Endothelial cell (in vitro differentiated cells): ENCODE data around the gene MYH13. TPM values are rescaled to one million over a fixed set of nuclear protein-coding genes. Genes with fewer than 3 reads are reported as not detected.

Source experiments
- DNase-seq: peaks from one replicate; pipeline ENCODE4 v3.0.0; 2021; ENCODE audit warnings: low spot score
- H3K27ac Mint-ChIP-seq: one replicate; pipeline ENCODE4 v1.8.0; 2021; ENCODE audit warnings: mixed read lengths, inconsistent platforms; ENCODE audit not compliant: unreplicated experiment
- H3K27me3 Mint-ChIP-seq: one replicate; pipeline ENCODE4 v1.8.0; 2021; ENCODE audit warnings: mild to moderate bottlenecking, moderate library complexity, mixed read lengths, inconsistent platforms; ENCODE audit not compliant: unreplicated experiment
- H3K36me3 Mint-ChIP-seq: one replicate; pipeline ENCODE4 v1.8.0; 2021; ENCODE audit warnings: mild to moderate bottlenecking, low read depth, mixed read lengths, inconsistent platforms; ENCODE audit not compliant: unreplicated experiment
- H3K4me1 Mint-ChIP-seq: one replicate; pipeline ENCODE4 v1.8.0; 2021; ENCODE audit warnings: mild to moderate bottlenecking, mixed read lengths, inconsistent platforms; ENCODE audit not compliant: unreplicated experiment
- H3K4me3 Mint-ChIP-seq: one replicate; pipeline ENCODE4 v1.8.0; 2021; ENCODE audit warnings: mild to moderate bottlenecking, mixed read lengths, inconsistent platforms; ENCODE audit not compliant: unreplicated experiment
- H3K9me3 Mint-ChIP-seq: one replicate; pipeline ENCODE4 v1.8.0; 2021; ENCODE audit warnings: mixed read lengths, inconsistent platforms; ENCODE audit not compliant: unreplicated experiment
- CTCF ChIP-seq: fragments of 200-600 bp; sonication (generic); IDR thresholded peaks from one replicate; pipeline ENCODE4 v1.5.0; 2021; ENCODE audit warnings: antibody characterized with exemption; ENCODE audit not compliant: unreplicated experiment
- total RNA-seq: library from RNA; stranded (reverse); fragmentation: NEBNext Ultra II Directional; extraction: Animal tissue kit (Norgen Biotek cat#: 25700); gene quantifications from one replicate; pipeline ENCODE4 v1.2.1, GENCODE V29; 2021; ENCODE audit not compliant: unreplicated experiment

MYH13 gene
- total RNA-seq, 1 donor from 2014 or later: 0.05 TPM

- no peak for TF ChIP-seq CTCF
- DNase-seq: no peak
- no peak overlapping the region for H3K4me3 Mint-ChIP-seq
- no peaks in the 10 kb centered on the region for H3K4me1 Mint-ChIP-seq
- H3K36me3 Mint-ChIP-seq: no peaks in the 10 kb centered on the region
- no peak overlapping the region for H3K27ac Mint-ChIP-seq
- H3K9me3 Mint-ChIP-seq: no peaks in the 10 kb centered on the region
- no peaks in the 10 kb centered on the region for H3K27me3 Mint-ChIP-seq
Observed at GRCh38 chr17:10392880-10393279, 20.1 kb upstream of the MYH13 start.

GRCh38 chr17:10385871-10386270 is 13.1 kb upstream of the MYH13 start:
- TF ChIP-seq CTCF: no peak
- peaks cover 6% of the 10 kb centered on the region for H3K4me1 Mint-ChIP-seq
- DNase-seq: no peak
- no peaks in the 10 kb centered on the region for H3K27me3 Mint-ChIP-seq
- no peaks in the 10 kb centered on the region for H3K36me3 Mint-ChIP-seq
- H3K4me3 Mint-ChIP-seq: no peak overlapping the region
- no peak overlapping the region for H3K27ac Mint-ChIP-seq
- H3K9me3 Mint-ChIP-seq: no peaks in the 10 kb centered on the region

GRCh38 chr17:10384175-10384574 is 11.4 kb upstream of the MYH13 start:
- Mint-ChIP-seq H3K9me3 (no peaks in the 10 kb centered on the region), H3K4me3 (no peak overlapping the region), H3K36me3 (no peaks in the 10 kb centered on the region), H3K27me3 (no peaks in the 10 kb centered on the region), H3K4me1 (peaks cover 10% of the 10 kb centered on the region), H3K27ac (no peak overlapping the region)
- TF ChIP-seq CTCF: no peak
- DNase-seq: no peak

GRCh38 chr17:10380631-10381408 is 8.0 kb upstream of the MYH13 start:
- Mint-ChIP-seq H3K4me1 (peaks cover 14% of the 10 kb centered on the region), H3K27ac (no peak overlapping the region), H3K9me3 (no peaks in the 10 kb centered on the region), H3K4me3 (no peak overlapping the region), H3K36me3 (no peaks in the 10 kb centered on the region), H3K27me3 (peaks cover 1% of the 10 kb centered on the region)
- DNase-seq: no peak
- TF ChIP-seq CTCF: no peak

DNA sequence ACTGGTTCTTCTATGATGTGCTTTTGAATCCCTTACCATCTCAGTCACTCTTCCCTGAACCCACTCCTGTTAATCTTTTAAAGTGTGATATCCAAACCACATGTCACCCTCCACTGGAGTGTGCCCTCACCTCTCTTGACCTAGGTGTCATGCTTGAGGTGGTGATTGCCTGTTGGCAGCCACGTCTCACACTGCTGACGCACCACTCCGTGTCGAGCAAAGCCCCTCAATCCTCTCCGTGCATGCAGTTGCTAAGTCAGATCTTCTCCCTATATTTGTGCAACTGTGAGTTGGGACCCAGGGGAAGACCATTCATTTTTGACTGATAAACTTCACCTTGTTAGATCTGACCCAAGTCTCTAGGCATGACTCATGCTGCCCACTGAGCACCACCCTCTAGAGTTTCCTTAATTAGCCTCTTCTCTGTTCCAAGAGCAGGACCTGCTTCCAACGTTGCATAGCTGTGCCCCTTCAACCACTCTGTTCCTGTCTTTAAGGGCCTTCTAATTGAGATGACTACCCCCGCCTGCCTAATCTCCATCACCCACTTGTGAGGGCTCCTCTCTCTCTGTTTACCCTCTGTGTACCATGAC is 2.7 kb downstream of the MYH13 start:
- no peak for DNase-seq
- Mint-ChIP-seq H3K4me3 (no peak overlapping the region), H3K27ac (no peak overlapping the region), H3K4me1 (no peaks in the 10 kb centered on the region), H3K27me3 (no peaks in the 10 kb centered on the region), H3K36me3 (no peaks in the 10 kb centered on the region), H3K9me3 (no peaks in the 10 kb centered on the region)
- TF ChIP-seq CTCF: no peak
